HG03095 (cell line): ENCODE measurements around the gene INSRR.

Source experiments
- ATAC-seq: cut with Tn5 transposase; IDR thresholded peaks from one replicate; pipeline ENCODE4 v1.9.1; 2021; ENCODE audit warnings: moderate library complexity; ENCODE audit not compliant: unreplicated experiment

The INSRR gene

GRCh38 chr1:156808186-156809030 lies 50.5 kb downstream of the INSRR start:
- no peak for ATAC-seq

DNA sequence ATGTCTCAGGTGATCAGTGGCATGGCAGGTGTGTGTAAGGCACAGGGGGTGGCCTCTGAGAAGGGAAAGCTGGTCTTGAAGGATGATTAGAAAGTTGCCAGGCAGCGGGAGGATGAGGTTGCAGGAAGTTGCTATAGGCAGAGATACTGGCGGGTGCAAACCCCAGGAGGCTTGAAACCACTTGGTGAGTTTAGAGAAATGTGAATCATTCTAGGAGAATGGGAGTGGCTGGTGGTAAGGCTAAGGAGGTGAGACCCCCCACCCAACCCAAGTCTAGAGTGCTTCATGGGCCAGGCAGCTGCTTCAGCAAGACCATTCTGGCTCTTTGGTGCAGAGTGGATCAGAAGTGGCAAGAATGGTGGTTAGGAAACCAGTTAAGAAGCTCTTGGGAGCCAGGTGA lies 51.3 kb downstream of the INSRR start:
- ATAC-seq: no peak

DNA sequence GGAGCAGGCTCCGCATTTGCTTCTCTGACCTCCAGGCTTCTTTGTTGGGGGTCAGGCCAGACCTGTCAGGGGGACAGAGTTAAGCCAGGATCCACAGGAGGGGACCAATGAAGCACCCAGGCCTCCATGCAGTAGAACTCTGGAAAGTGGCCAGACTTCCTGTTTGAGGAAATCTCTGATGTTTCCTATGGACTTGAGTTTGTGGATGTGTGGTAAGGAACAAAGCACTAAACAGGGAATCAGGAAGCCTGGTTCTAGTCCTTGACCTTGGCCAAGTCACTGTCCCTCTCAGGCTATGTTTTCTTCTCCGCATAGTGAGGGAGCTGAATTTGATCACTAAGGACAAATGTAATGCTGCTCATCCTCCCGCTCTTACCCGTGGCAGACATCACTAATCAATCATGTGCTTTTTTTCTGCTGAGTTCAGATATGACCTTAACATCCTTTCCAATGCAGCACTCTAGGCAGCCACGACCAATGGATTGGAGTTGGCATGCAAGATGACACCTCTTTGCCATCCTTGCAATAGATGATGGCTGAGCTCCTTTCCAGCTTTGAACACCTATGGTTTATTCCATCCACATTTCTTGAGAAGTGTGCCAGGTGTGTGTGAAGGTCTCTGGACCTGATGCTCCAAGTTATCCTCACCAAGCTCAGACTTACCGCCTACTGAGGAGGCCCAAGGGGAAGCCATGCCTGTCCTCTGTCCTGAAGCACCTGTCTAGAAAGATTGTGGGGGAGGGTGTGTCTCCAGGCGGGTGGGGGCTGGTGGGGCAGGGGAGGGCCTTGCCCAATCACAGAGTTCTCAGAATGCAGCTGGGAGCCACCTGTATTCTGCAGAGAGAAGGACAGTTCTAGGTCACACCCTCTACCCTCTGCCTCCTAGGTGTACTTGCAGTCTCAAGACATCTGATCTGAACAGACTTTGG lies 52.1 kb downstream of the INSRR start:
- ATAC-seq: no peak

GRCh38 chr1:156805766-156806511 lies 53.0 kb downstream of the INSRR start:
- no peak for ATAC-seq

DNA sequence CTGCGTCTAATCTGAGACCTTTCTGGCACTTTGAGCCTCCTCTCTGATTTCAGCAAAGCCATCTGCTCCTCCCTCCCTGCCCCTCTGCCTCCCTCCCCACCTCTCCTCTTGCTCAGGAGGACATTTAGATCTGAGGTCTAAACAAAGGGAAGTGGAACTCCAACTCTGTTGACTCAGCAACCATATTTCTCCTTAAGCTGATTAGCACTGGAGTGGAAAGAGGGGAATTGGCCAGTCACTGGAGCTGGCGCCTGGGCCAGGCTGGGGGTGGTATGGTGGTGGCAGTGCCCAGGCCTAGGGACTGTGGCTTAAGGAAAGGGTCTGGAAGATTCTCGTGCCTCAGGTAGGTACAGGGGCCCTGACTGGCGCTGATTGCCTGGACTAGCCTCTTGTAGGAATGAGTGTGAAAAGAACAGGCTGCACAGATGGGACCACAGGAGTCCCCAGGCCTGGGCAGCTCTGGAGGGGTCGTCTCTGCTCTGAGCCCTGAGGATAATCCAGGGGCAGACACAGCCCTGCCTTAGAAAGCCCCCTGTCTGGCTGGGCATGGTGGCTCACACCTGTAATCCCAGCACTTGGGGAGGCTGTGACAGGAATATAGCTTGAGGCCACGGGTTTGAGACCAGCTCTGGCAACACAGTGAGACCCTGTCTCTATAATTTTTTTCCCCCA lies 54.2 kb downstream of the INSRR start:
- no peak for ATAC-seq

DNA sequence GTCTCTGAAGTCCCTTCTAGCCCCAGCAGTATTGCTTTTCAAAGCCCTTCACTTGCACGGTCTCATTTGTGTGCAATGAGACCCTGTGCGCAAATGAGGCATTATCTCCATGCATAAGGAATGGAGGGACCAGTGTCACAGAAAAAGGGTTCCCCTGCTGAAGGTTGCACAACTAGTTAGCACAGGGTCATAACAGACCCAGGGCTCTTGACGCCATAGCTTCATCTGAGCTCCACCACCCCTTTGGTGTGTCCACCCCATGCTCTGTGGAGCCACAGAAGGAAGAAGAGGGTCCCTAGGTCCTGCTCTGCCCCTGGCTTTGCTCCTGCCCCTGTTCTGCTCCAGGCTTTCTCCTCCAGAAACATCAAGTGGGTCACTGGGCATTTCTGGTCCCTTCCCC lies 54.9 kb downstream of the INSRR start:
- ATAC-seq: no peak

- no peak for ATAC-seq
Observed at GRCh38 chr1:156803086-156803851, 55.6 kb downstream of the INSRR start.

GRCh38 chr1:156802421-156802935 lies 56.4 kb downstream of the INSRR start:
- no peak for ATAC-seq

DNA sequence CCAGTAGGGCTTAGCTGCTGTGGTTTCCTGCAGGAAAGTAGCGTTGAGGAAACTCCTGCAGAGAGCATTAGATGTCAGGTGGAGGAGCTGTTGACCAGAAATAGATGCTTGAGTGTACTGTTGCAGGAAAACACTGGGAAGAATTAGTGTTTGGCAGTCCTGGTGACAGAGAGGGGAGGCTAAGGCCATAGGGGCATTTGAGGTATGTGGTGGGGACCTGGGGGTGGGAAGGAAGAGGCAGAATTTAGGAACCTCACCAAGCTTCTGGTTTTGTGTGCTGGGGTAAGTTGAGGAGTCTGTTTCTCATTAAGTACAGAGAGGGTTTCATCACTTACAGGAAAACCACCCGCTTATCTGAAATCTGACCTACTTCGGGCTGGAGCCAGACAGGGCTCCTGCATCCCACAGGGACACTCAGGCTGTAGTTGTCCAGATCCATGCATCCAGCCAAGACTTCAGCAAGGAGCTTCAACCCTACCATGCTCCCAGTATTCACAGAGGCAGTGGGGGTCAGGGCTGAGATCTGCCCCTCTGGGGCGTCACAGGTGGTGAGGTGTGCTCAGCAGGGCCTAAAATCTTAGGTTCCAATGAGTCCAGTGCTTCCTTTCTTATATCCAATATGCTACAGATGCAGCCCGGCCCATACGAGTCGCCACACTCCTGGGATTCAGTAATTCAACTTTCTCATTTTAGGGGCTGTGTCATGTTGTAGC lies 57.4 kb downstream of the INSRR start:
- no peak for ATAC-seq

- ATAC-seq: no peak
Observed at GRCh38 chr1:156797212-156797871, 61.6 kb downstream of the INSRR start.

GRCh38 chr1:156796340-156797097 lies 62.4 kb downstream of the INSRR start:
- no peak for ATAC-seq

- ATAC-seq: no peak
Observed at GRCh38 chr1:156795787-156796186, 63.1 kb downstream of the INSRR start.

GRCh38 chr1:156795374-156795733 lies 63.6 kb downstream of the INSRR start:
- no peak for ATAC-seq

DNA sequence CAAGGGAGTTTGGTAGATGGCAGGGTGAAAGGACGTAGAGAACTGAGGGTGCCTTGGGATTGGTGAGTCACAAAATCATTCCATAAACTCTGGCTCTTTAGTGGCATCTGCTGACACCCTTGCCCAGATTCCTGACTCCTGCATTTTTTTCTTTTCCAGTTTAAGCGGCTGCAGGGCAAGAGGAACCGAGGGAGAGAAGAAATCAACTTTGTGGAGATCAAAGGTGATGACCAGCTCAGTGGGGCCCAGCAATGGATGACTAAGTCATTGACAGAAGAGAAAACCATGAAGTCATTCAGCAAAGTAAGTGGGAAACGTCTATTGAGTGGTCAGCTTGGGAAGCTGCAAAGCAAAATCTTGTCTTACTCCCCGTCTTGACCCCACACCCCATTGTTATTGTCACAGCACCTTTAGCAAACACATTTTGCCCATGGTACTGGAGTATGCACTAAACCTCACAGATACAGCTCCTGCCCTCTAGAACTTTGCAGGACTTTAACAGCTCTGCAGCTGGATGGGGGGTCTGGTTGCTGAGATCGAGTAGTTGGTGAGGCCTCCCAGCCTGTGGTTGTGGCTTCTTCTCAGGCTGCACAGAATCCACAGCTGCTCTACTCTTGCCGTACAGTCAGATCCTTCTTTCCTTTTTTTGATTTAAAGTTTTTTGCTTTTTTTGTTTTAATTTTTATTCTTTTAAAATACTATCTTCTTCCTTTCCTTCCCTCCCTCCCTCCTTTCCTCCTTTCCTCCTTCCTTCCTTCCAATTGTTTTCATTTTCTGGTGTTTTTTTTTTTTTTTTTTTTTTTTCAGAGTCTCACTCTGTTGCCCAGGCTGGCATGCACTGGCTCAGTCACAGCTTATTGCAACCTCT lies 64.2 kb downstream of the INSRR start:
- ATAC-seq: no peak
